H1 (cell line): ENCODE measurements around the gene DCAF17. TPM values are rescaled to one million over a fixed set of nuclear protein-coding genes. Genes with fewer than 3 reads are reported as not detected.

ENCODE experiments used
- CEBPB ChIP-seq: IDR thresholded peaks from 2 replicates; pipeline ENCODE4 v1.6.1; 2012; ENCODE audit warnings: low read depth, low read length
- EP300 ChIP-seq, 2 experiments: IDR thresholded peaks; 1 replicate in 1 of 2; 2 replicates in 1 of 2; pipeline ENCODE4 v1.6.1; 2011 to 2012; ENCODE audit warnings: low read depth in 2 of 2, low read length in 2 of 2, mild to moderate bottlenecking in 2 of 2, borderline replicate concordance in 1 of 2, inconsistent platforms in 1 of 2, moderate library complexity in 1 of 2
- KDM1A ChIP-seq: fragments of 200-600, 300-600 bp; sonication (generic); IDR thresholded peaks from 2 replicates; pipeline ENCODE4 v1.7.1; 2016; ENCODE audit warnings: mild to moderate bottlenecking, low read length, borderline replicate concordance
- TEAD4 ChIP-seq: IDR thresholded peaks from 2 replicates; pipeline ENCODE4 v1.6.1; 2012; ENCODE audit warnings: low read depth, low read length, inconsistent platforms, mixed read lengths
- polyA plus RNA-seq, 7 experiments: library from polyadenylated mRNA; depleted of rRNA in 3 of 7; stranded (reverse) in 5 of 7; unstranded in 2 of 7; fragments of >200 nt in 5 of 7; fragments of 200-250 nt in 2 of 7; gene quantifications; 1 replicate in 5 of 7; 2 replicates in 1 of 7; 4 replicates in 1 of 7; pipeline versions ENCODE4 v1.2.1 to v1.2.3, GENCODE V29; 2011 to 2013; ENCODE audit warnings: missing spikeins in 2 of 7, mixed read lengths in 2 of 7
- total RNA-seq: library from RNA; stranded (reverse); fragmentation: NEBNext Ultra II Directional; extraction: Animal tissue kit (Norgen Biotek cat#: 25700); gene quantifications from 2 replicates; pipeline ENCODE4 v1.2.1, GENCODE V29; 2021

Gene DCAF17
- total and polyA plus RNA-seq, 2 of the 8 experiments (the other 6 are each of a cell fraction or from before 2014, with no cell fraction given) = 10.7 to 30.0 TPM

DNA sequence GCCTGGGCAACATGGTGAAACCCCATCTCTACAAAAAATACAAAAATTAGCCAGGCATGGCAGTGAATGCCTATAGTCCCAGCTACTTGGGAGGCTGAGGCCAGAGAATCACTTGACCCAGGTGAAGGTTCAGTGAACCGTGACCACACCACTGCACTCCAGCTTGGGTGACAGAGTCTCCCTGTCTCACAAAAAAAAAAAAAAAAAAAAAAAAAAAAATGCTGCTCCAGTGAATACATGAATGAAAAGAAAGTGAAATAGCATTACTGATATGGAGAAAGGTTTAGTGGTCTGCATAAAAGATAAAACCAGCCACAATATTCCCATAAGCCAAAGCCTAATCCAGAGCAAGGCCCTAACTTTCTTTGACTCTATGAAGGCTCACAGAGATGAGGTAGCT, 44.7 kb upstream of the DCAF17 start (continued):
- TF ChIP-seq KDM1A (no peak), TEAD4 (no peak), CEBPB (no peak), EP300 (IDR thresholded peaks at IDR 0.05; ENCODE audit: borderline replicate concordance in 1 of 2, low read depth in 2 of 2, low read length in 2 of 2) (no peak)
- TF ChIP-seq, all 59 proteins: peak for 0
